ENCODE data around the gene SLC19A1. TPM values are rescaled to one million over a fixed set of nuclear protein-coding genes. Genes with fewer than 3 reads are reported as not detected.

SLC19A1 gene
- total RNA-seq, 1 donor from 2014 or later: 19.3 TPM

DNA sequence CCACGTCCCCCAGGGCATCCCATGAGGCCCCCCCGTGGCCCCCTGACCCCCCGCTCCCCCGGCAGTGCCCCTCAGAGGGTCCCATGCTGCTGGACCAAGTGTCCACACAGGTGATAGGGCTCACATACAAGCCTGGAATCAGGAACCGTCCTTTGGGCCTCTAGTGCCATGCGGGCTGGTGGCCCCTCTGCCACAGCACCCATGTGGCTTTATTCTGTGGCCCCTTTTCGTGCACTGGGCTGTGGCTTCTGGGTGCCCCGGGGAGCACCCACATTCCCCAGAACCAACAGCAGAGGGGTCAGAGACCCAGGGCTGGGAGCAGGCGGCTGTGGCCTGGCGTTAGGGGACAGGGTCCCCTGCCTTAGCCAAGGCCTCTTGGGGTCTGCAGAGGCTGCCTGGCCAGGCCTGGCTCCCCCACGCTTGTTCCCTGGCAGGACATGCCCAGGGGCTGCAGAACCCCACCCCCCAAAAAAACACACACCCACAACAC is 31.7 kb downstream of the SLC19A1 start:
- H3K4me3 ChIP-seq (ENCODE audit: low read depth, low read length): no peak overlapping the region
- TF ChIP-seq, protein P1, sequence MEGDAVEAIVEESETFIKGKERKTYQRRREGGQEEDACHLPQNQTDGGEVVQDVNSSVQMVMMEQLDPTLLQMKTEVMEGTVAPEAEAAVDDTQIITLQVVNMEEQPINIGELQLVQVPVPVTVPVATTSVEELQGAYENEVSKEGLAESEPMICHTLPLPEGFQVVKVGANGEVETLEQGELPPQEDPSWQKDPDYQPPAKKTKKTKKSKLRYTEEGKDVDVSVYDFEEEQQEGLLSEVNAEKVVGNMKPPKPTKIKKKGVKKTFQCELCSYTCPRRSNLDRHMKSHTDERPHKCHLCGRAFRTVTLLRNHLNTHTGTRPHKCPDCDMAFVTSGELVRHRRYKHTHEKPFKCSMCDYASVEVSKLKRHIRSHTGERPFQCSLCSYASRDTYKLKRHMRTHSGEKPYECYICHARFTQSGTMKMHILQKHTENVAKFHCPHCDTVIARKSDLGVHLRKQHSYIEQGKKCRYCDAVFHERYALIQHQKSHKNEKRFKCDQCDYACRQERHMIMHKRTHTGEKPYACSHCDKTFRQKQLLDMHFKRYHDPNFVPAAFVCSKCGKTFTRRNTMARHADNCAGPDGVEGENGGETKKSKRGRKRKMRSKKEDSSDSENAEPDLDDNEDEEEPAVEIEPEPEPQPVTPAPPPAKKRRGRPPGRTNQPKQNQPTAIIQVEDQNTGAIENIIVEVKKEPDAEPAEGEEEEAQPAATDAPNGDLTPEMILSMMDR (conservative IDR thresholded peaks at IDR 0.05; ENCODE audit: low read depth, low read length): no peak
- DNase-seq (ENCODE audit: low read depth): no peak

DNA sequence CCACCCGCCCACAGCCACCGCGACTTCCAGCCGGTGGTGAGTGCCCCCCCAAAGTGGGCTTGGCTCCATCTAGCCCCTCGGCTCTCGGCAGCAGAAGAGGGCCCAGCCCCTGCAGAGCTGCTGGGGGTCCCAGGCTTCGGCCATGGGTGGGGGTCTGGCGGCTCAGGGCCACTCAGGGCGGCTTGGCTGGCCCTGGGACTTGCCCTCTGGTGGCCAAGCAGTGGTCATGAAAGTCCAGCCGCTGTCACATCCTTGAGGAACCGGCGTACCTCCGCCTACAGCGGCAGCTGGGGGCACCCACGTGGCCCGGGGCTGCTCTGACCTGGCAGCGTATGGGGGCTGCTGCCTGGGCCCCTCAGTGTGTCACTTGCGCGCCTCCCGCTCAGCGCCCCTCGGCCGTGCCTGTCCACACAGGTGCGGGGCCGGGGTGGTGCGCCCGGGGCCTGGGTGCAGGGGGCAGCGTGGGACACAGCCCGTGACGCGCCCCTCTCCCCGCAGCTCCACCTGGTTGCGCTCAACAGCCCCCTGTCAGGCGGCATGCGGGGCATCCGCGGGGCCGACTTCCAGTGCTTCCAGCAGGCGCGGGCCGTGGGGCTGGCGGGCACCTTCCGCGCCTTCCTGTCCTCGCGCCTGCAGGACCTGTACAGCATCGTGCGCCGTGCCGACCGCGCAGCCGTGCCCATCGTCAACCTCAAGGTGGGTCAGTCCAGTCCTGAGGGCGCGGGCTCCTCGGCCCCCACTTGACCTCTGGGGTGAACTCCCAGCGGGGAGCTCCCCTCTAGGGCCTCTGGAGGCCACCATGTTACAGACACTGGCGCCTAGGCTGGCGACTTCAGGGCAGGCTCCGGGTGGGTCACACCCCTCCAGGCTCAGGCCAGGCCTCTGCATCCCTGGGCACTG is 32.4 kb downstream of the SLC19A1 start:
- no peak overlapping the region for H3K4me3 ChIP-seq (ENCODE audit: low read depth, low read length)
- TF ChIP-seq, protein P1 (conservative IDR thresholded peaks at IDR 0.05; ENCODE audit: low read depth, low read length): no peak
- DNase-seq (ENCODE audit: low read depth): no peak

DNA sequence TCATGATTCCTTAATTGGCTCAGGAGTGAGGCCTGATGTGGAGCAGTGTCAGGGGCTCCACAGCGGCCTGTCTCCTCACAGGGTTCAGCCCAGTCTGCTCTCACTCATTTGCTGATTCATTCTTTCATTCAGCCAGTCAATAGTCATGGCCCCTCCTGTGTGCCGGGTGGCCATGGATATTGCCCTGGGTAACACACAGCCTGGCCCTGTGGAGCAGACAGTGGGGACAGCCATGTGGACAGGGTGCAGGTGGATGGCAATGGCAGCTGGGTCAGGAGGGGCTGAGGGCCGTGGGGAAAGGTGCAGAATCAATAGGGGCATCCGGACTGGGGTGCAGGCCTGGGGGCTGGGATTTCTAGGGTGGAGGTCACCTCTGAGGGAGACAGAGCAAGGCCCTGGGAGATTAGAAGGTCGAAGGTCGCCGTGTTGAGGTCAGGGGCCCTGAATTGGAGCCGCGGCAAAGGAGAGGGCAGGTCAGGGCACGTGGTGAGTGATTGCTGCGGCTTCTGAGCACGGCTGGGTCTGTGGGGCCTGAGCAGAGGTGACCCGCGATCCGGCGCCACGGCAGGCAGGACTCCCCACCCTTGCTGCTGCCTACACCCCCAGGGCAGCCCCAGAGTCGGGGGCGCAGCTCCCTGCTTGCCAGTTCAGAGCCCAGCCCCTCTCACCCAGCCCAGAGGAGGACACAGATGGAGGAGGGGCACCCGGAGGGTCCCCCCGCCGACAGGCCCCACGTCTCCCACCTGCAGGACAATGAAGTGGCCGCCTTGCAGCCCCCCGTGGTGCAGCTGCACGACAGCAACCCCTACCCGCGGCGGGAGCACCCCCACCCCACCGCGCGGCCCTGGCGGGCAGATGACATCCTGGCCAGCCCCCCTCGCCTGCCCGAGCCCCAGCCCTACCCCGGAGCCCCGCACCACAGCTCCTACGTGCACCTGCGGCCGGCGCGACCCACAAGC is 33.4 kb downstream of the SLC19A1 start:
- H3K4me3 ChIP-seq (ENCODE audit: low read depth, low read length): no peak overlapping the region
- no peak for DNase-seq (ENCODE audit: low read depth)
- TF ChIP-seq, protein P1 (conservative IDR thresholded peaks at IDR 0.05; ENCODE audit: low read depth, low read length): no peak

DNA sequence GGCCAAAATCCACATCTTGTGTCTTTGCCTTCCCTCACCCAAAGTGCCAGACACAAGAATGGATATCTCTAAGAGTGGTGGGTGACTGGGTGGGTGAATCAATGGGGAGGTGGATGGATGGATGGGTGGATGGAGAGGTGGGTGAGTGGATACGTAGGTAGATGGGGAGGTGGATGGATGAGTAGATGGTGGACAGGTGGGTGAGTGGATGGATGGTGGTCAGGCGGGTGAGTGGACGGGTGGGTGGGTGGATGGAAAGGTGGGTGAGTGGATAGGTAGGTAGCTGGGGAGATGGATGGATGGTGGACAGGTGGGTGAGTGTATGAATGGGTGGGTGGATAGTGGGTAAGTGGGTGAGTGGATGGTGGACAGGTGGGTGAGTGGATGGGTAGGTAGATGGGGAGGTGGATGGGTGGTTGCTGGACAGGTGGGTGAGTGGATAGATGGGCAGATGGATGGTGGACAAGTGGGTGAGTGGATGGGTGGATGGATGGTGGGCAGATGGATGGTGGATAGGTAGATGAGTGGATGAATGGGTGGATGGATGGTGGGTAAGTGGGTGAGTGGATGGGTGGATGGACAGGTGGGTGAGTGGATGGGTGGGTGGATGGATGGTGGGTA is 34.2 kb downstream of the SLC19A1 start:
- TF ChIP-seq, protein P1 (conservative IDR thresholded peaks at IDR 0.05; ENCODE audit: low read depth, low read length): no peak
- DNase-seq (ENCODE audit: low read depth): no peak
- H3K4me3 ChIP-seq (ENCODE audit: low read depth, low read length): no peak overlapping the region

DNA sequence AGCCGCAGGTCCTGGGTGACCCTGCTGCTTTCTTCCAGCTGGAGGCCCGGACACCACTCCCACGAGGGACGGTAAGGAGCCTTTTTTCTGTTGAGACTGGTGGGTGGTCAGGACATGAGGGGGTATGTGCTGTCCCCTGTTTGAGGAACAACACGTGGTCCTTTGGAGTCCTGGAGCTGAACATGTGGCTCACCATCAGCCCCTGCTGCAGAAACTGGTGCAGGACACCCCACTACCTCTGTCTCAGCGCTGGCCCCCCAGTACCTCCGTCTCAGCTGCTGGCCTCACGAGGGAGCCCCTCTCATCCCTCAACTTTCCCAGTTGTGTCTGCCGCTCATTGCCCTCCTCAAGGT is 34.7 kb downstream of the SLC19A1 start:
- DNase-seq (ENCODE audit: low read depth): no peak
- TF ChIP-seq, protein P1 (conservative IDR thresholded peaks at IDR 0.05; ENCODE audit: low read depth, low read length): no peak
- no peak overlapping the region for H3K4me3 ChIP-seq (ENCODE audit: low read depth, low read length)

DNA sequence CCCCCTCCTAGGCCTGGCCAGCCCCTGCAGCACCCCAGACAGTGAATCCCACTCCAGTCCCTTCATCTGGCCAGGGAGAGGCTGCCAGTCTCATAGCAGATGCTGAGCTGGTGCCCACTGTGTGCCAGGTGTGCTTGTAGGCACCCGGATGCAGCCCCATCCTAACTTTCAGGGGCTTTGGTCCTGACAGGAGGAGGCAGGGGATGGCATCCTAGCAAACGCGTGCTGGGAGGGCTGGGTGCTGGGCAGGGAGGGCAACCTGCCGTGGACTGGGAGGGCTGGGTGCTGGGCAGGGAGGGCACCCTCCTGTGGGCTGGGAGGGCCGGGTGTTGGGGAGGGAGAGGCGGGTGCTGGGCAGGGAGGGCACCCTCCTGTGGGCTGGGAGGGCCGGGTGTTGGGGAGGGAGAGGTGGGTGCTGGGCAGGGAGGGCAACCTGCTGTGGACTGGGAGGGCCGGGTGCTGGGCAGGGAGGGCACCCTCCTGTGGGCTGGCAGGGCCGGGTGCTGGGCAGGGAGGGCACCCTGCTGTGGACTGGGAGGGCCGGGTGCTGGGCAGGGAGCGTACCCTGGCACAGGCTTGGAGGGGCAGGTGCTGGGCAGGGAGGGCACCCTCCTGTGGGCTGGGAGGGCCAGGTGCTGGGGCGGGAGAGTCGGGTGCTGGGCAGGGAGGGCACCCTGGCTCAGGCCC is 35.3 kb downstream of the SLC19A1 start:
- no peak overlapping the region for H3K4me3 ChIP-seq (ENCODE audit: low read depth, low read length)
- no peak for DNase-seq (ENCODE audit: low read depth)
- TF ChIP-seq, protein P1 (conservative IDR thresholded peaks at IDR 0.05; ENCODE audit: low read depth, low read length): no peak
